Psoas muscle (tissue), 8 donors: ENCODE measurements around the gene IFI35. TPM values are rescaled to one million over a fixed set of nuclear protein-coding genes. Genes with fewer than 3 reads are reported as not detected.

ENCODE experiments used
- ATAC-seq, 4 donors: fragments of 200-7000 bp; cut with Tn5 transposase; one replicate each; pipeline ENCODE4 v1.9.1; 2020; ENCODE audit warnings: moderate library complexity in 3 of 4, mild to moderate bottlenecking in 2 of 4
- DNase-seq, 2 donors: peaks; one replicate each; pipeline ENCODE4 v3.0.0-alpha.2; 2020
- H3K27ac ChIP-seq: fragments of 200-600 bp; one replicate; pipeline ENCODE4 v1.8.0; 2022
- H3K27me3 ChIP-seq, 3 donors: fragments of 200-600 bp in 1 of 3; one replicate each; pipeline versions ENCODE4 v1.6.1 to v1.8.0; 2013 to 2022; ENCODE audit warnings: low read length in 2 of 3, mild to moderate bottlenecking in 2 of 3, moderate library complexity in 1 of 3; ENCODE audit not compliant: insufficient read depth in 3 of 3
- H3K36me3 ChIP-seq, 2 donors: fragments of 200-600 bp in 1 of 2; one replicate each; pipeline versions ENCODE4 v1.6.1 to v1.8.0; 2013 to 2022; ENCODE audit warnings: low read depth in 1 of 2, mild to moderate bottlenecking in 1 of 2, moderate library complexity in 1 of 2; ENCODE audit not compliant: insufficient read depth in 1 of 2
- H3K4me1 ChIP-seq: fragments of 200-600 bp; one replicate; pipeline ENCODE4 v1.8.0; 2022
- H3K4me3 ChIP-seq: fragments of 200-600 bp; one replicate; pipeline ENCODE4 v1.8.0; 2022; ENCODE audit warnings: mild to moderate bottlenecking
- H3K9me3 ChIP-seq: fragments of 200-600 bp; one replicate; pipeline ENCODE4 v1.8.0; 2022
- WGBS, 3 donors: extraction: QIAGEN DNeasy Blood & Tissue Kit; methylation state at CpG; one replicate each; pipeline versions ENCODE4 v1.1.6 to v1.1.7; 2013; 5-methylcytosine and 5-hydroxymethylcytosine counted together
- intact Hi-C, 2 donors: fragments of 100-400 bp; cut with DNase I; formaldehyde crosslinking; loops; one replicate each; pipeline versions ENCODE4 v1.11.0 to v1.14.2; 2022
- polyA plus RNA-seq, 3 donors: library from polyadenylated mRNA; stranded (reverse); fragments of 200-250 nt; gene quantifications; one replicate each; pipeline ENCODE4 v1.2.3, GENCODE V29; 2013
- total RNA-seq, 4 donors: library from RNA; stranded (reverse); fragmentation: NEBNext Ultra II Directional in 2 of 4; extraction: Animal tissue kit (Norgen Biotek cat#: 25700) in 2 of 4; gene quantifications; one replicate each; pipeline versions ENCODE4 v1.2.1 to v1.2.4, GENCODE V29; 2021 to 2023
- TF ChIP-seq, protein P1 (sequence below): fragments of 200-600 bp; IDR thresholded peaks from one replicate; pipeline ENCODE4 v1.8.0; 2022; ENCODE audit warnings: antibody characterized with exemption
- donor health status: healthy with polysubstance abuse.
- donor health status: DM: no; HTN: no; CAD: no; lungs with moderate emphysema.
- donor health status: Bipolar disorder and iron deficiency.
- donor health status: healthy.
- donor health status: DM: yes; HTN: yes; CAD: no.
- donor health status: DM: no; HTN: no; CAD: no.
- donor health status: DM: no; HTN: no; CAD: no.
- donor health status: DM: yes; HTN: yes; CAD: no.

The IFI35 gene
- total and polyA plus RNA-seq, 7 donors, result 4.2 to 7.8 (median 6.3) TPM

DNA sequence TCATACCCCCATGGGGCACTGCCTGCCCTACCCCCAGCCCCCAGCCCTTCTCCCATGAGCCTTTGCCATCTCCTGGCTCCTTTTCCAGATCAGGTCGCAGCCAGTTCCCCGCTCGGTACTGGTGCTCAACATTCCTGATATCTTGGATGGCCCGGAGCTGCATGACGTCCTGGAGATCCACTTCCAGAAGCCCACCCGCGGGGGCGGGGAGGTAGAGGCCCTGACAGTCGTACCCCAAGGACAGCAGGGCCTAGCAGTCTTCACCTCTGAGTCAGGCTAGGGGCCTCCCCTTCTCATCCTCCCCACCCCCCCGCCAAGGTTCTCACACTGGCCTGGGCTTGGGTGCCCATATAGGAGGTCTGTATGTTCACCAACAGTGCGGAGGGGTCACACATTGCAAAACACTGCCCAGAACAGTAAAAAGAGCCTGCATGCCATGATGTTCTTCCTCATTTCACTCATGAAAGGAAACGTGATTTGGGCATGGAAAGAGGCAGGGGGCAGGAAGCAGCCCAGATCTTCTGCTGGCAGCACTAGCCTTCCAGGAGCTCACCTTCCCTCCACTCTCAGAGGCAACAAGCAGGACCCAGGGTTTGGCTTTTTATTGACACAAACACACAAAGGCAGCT lies 7.5 kb downstream of the IFI35 start:
- DNase-seq (no peak), ATAC-seq (no peak)
- H3K27me3 ChIP-seq, result no peaks in the 10 kb centered on the region
- no peak overlapping the region for H3K4me3 ChIP-seq
- peaks cover 0 to 52% of the 10 kb centered on the region in 2 donors for H3K36me3 ChIP-seq
- H3K9me3 ChIP-seq, result no peaks in the 10 kb centered on the region
- WGBS, 3 donors, result 78 to 82% (median 79%) methylated on average over 12 of the region's 12 CpGs
- H3K27ac ChIP-seq, result no peak overlapping the region
- intact Hi-C loops, result no loop called here
- TF ChIP-seq, protein P1, sequence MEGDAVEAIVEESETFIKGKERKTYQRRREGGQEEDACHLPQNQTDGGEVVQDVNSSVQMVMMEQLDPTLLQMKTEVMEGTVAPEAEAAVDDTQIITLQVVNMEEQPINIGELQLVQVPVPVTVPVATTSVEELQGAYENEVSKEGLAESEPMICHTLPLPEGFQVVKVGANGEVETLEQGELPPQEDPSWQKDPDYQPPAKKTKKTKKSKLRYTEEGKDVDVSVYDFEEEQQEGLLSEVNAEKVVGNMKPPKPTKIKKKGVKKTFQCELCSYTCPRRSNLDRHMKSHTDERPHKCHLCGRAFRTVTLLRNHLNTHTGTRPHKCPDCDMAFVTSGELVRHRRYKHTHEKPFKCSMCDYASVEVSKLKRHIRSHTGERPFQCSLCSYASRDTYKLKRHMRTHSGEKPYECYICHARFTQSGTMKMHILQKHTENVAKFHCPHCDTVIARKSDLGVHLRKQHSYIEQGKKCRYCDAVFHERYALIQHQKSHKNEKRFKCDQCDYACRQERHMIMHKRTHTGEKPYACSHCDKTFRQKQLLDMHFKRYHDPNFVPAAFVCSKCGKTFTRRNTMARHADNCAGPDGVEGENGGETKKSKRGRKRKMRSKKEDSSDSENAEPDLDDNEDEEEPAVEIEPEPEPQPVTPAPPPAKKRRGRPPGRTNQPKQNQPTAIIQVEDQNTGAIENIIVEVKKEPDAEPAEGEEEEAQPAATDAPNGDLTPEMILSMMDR, result no peak
- peaks cover 3% of the 10 kb centered on the region for H3K4me1 ChIP-seq

DNA sequence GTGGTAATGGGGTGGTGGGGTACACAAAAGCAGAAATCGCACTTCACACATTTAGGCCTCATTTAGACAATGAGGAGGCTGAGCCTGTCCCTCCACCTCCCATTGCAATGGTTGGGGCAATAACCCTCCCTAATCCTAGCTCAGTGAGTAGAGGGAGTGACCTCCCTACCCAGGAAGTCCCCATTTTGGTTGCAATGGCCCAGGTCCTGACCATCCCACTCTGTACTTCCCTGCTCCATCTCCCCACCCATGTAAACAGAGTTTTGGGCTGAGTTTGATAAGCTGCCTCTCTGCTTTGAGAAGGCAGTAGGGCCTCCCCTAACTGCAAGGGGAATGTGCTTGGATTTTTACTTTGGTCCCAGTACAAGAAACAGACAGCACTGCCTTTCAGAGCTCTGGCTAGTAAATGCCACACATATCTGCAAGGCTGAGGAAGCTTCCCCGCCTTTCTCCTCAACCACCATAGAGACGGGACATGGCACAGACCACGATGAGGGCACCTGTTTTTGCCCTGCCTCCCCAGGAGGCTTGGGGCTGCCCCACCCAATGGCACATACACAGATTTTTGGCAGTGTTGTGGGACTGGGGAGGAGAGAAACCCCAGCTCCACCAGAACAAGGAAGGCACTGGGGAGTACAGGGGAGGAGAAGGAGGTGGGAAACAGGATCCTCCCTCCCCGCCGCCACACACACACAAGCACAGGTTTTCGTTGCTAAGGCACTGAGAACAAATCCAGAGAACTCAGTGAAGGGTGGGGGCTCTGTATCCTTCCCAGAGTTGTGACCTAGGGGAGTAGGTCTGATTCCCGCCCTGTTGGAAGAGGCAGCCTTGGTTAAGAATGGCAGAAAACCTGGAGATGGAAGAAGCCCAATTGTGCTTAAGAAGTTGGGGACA lies 8.3 kb downstream of the IFI35 start:
- intact Hi-C loops, result no loop called here
- no peak for DNase-seq

DNA sequence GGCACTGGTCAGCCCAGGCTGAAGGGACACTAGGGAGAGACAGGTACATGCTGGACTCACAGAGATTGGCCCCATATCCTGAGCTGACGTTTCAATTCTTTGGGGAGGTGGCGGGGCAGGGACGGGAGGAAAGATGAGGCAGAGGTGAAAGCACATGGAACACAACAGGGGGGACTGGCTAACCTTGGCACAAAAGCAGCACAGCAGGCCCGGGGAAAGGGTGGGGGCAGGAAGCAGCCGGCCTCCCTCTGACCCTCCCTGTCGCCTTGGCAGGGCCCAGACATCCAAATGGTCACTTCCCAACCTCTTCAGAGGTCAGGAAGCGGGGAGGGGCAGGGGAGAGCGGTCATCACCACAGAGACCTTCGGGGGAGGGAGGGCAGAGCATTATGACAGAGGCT lies 9.0 kb downstream of the IFI35 start:
- H3K36me3 ChIP-seq, result peaks cover 0 to 52% of the 10 kb centered on the region in 2 donors
- peaks cover 7% of the 10 kb centered on the region for H3K4me1 ChIP-seq

More for the DNA sequence above, 8.3 kb downstream of the IFI35 start:
- TF ChIP-seq, protein P1, result no peak
- Histone ChIP-seq H3K27me3 (no peaks in the 10 kb centered on the region), H3K36me3 (peaks cover 0 to 52% of the 10 kb centered on the region in 2 donors), H3K4me3 (no peak overlapping the region), H3K4me1 (peaks cover 5% of the 10 kb centered on the region), H3K27ac (peak overlapping the region; percentile 46), H3K9me3 (no peaks in the 10 kb centered on the region)
- WGBS, 3 donors, result 71 to 76% (median 75%) methylated on average over 8 of the region's 8 CpGs
- ATAC-seq, result no peak

DNA sequence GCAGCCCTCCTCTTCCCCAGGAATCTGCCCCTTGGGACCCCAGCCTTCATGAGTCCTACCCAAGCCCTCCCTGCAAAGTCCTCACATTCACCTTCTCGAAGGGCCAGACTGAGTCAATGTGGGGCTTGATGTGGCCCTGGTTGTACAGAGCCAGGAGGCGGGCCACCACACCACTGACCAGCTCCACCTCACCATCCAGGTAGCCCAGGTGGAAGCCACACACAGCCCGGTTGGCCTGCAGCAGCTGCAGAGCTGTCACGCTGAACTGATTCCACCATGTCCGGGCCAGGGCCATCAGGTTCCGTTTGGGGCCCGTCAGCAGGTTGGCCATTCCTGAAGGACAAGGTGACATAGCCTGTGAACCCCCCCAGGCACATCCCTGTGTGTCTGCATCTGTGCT lies 9.6 kb downstream of the IFI35 start:
- TF ChIP-seq, protein P1, result no peak
- Histone ChIP-seq H3K36me3 (peaks cover 0 to 52% of the 10 kb centered on the region in 2 donors), H3K27me3 (no peaks in the 10 kb centered on the region), H3K4me1 (peaks cover 11% of the 10 kb centered on the region), H3K4me3 (no peak overlapping the region), H3K9me3 (no peaks in the 10 kb centered on the region), H3K27ac (peak overlapping the region; percentile 46)
- ATAC-seq, result no peak
- DNase-seq, result no peak
- intact Hi-C loops, result no loop called here
- 84 to 88% (median 85%) methylated on average over 7 of the region's 7 CpGs for WGBS, 3 donors

More for the DNA sequence above, 9.0 kb downstream of the IFI35 start:
- TF ChIP-seq, protein P1, result no peak
- H3K9me3 ChIP-seq, result no peaks in the 10 kb centered on the region
- intact Hi-C loops, result no loop called here
- H3K27me3 ChIP-seq, result no peaks in the 10 kb centered on the region
- ATAC-seq (peak; percentile 22 to 66 (median 64)), DNase-seq (peak; percentile 73 to 87)
- peak overlapping the region; percentile 46 for H3K27ac ChIP-seq
- WGBS, 3 donors, result 45 to 54% (median 49%) methylated on average over 8 to 9 of the region's 9 CpGs
- H3K4me3 ChIP-seq, result no peak overlapping the region
